Mesothelial cell of epicardium (in vitro differentiated cells): ENCODE results near the gene DPP6. TPM values are rescaled to one million over a fixed set of nuclear protein-coding genes. Genes with fewer than 3 reads are reported as not detected.

ENCODE experiments used
- DNase-seq, 2 experiments: peaks; one replicate each; pipeline ENCODE4 v3.0.0; 2021; ENCODE audit warnings: low spot score in 2 of 2; ENCODE audit not compliant: unreplicated experiment in 2 of 2
- H3K27ac Mint-ChIP-seq: 2 replicates; pipeline ENCODE4 v1.8.0; 2021; ENCODE audit warnings: mixed read lengths
- H3K27me3 Mint-ChIP-seq: 2 replicates; pipeline ENCODE4 v1.8.0; 2021; ENCODE audit warnings: low read depth, mixed read lengths
- H3K36me3 Mint-ChIP-seq: 2 replicates; pipeline ENCODE4 v1.8.0; 2021; ENCODE audit warnings: mixed read lengths
- H3K4me1 Mint-ChIP-seq: 2 replicates; pipeline ENCODE4 v1.8.0; 2021; ENCODE audit warnings: mixed read lengths
- H3K4me3 Mint-ChIP-seq: 2 replicates; pipeline ENCODE4 v1.8.0; 2021; ENCODE audit warnings: mild to moderate bottlenecking, moderate library complexity, mixed read lengths
- H3K9me3 Mint-ChIP-seq: 2 replicates; pipeline ENCODE4 v1.8.0; 2021; ENCODE audit warnings: mixed read lengths
- total RNA-seq: library from RNA; stranded (reverse); gene quantifications from 3 replicates; pipeline ENCODE4 v1.2.1, GENCODE V29; 2021
- TF ChIP-seq, protein P1 (sequence below): fragments of 200-600 bp; sonication (generic); IDR thresholded peaks from one replicate; pipeline ENCODE4 v1.5.0; 2021; ENCODE audit warnings: antibody characterized with exemption; ENCODE audit not compliant: unreplicated experiment

DPP6 gene
- total RNA-seq, 1 donor from 2014 or later, result 0.09 TPM

DNA sequence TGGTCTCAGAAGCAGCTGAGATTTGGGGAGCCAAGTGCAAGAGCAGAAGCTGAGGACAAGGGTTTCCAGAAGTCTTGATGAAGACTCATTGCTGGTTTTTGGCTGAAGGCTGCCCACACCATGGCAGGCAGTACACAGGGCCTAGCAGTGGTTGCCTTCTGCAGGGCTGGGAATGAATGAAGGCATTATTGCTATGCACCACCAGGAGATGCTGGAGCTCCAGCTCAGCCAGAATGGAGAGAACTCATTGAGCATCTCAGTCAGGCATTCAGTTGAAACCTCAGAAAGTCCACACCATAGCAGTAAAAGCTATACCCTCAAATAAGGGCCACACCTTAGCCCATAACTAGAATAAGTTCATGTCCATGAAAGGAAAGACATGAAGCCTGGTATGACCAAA, 190.5 kb downstream of the DPP6 start:
- TF ChIP-seq, protein P1, sequence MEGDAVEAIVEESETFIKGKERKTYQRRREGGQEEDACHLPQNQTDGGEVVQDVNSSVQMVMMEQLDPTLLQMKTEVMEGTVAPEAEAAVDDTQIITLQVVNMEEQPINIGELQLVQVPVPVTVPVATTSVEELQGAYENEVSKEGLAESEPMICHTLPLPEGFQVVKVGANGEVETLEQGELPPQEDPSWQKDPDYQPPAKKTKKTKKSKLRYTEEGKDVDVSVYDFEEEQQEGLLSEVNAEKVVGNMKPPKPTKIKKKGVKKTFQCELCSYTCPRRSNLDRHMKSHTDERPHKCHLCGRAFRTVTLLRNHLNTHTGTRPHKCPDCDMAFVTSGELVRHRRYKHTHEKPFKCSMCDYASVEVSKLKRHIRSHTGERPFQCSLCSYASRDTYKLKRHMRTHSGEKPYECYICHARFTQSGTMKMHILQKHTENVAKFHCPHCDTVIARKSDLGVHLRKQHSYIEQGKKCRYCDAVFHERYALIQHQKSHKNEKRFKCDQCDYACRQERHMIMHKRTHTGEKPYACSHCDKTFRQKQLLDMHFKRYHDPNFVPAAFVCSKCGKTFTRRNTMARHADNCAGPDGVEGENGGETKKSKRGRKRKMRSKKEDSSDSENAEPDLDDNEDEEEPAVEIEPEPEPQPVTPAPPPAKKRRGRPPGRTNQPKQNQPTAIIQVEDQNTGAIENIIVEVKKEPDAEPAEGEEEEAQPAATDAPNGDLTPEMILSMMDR, result no peak
- peaks cover 40% of the 10 kb centered on the region for H3K9me3 Mint-ChIP-seq
- DNase-seq, result no peak
- no peaks in the 10 kb centered on the region for H3K36me3 Mint-ChIP-seq
- no peaks in the 10 kb centered on the region for H3K4me1 Mint-ChIP-seq
- no peak overlapping the region for H3K27ac Mint-ChIP-seq
- no peaks in the 10 kb centered on the region for H3K27me3 Mint-ChIP-seq
- no peak overlapping the region for H3K4me3 Mint-ChIP-seq

DNA sequence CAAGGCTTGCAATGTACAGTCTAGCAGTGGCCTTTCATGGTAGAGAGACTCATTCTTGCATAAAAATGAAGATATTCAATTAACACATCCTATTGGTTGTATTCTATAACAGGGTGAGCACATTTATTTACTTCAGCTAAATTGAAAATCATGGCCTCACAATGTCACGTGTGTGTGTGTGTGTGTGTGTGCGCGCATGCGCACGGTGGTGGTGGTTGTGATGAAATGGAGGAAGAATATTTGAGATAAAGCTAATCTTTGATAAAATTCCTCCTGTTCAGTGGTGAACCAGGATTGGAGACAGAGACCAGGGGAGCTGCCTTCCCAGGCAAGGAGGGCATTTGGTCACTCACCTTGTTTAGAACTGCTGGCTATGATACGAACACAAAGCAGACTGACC, 199.8 kb downstream of the DPP6 start:
- H3K27ac Mint-ChIP-seq, result no peak overlapping the region
- peaks cover 7% of the 10 kb centered on the region for H3K9me3 Mint-ChIP-seq
- TF ChIP-seq, protein P1, result no peak
- peaks cover 12% of the 10 kb centered on the region for H3K27me3 Mint-ChIP-seq
- no peak for DNase-seq
- H3K4me3 Mint-ChIP-seq, result no peak overlapping the region
- no peaks in the 10 kb centered on the region for H3K36me3 Mint-ChIP-seq
- H3K4me1 Mint-ChIP-seq, result no peaks in the 10 kb centered on the region

DNA sequence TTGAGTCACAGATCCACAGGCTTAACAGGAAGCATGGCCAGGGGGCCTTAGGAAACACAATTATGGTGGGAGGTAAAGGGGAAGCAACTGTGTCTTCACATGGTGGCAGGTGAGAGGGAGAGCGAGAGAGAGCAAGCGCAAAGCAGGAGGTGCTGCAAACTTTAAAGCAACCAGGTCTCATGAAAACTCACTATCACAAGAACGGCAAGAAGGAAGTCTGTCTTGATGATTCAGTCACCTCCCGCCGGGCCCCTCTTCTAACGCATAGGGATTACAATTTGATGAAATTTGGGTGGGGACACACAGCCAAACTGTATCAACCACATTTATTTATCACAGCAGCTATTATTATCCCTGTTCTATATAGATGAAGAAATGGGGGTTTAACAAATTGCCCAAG, 201.6 kb downstream of the DPP6 start:
- DNase-seq, result no peak
- Mint-ChIP-seq H3K4me3 (no peak overlapping the region), H3K9me3 (peaks cover 3% of the 10 kb centered on the region), H3K27ac (no peak overlapping the region), H3K27me3 (peaks cover 12% of the 10 kb centered on the region), H3K36me3 (no peaks in the 10 kb centered on the region), H3K4me1 (no peaks in the 10 kb centered on the region)
- TF ChIP-seq, protein P1, result no peak

DNA sequence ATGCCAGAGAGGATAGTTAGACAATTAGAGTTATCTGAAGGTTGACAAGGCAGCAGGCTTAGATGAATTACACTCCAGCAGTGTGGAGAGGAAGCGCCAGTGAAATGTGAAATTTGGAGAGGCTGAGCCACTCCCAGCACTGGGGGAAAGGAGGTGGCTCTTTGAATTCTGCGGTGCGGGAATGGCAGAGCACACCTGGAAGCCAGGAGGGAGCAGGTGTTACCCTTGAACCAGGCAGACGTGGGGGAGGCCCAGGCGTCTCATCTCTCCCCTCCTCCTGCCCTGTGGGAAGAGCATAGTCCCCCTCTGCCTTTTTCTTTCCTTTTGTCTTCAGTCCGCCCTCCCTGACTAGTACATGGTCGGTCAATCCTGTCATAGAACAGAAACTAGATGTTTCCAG, 203.1 kb downstream of the DPP6 start:
- Mint-ChIP-seq H3K27me3 (peaks cover 12% of the 10 kb centered on the region), H3K4me3 (no peak overlapping the region), H3K4me1 (peaks cover 3% of the 10 kb centered on the region), H3K36me3 (no peaks in the 10 kb centered on the region), H3K27ac (no peak overlapping the region), H3K9me3 (peaks cover 3% of the 10 kb centered on the region)
- TF ChIP-seq, protein P1, result no peak
- DNase-seq, result no peak

DNA sequence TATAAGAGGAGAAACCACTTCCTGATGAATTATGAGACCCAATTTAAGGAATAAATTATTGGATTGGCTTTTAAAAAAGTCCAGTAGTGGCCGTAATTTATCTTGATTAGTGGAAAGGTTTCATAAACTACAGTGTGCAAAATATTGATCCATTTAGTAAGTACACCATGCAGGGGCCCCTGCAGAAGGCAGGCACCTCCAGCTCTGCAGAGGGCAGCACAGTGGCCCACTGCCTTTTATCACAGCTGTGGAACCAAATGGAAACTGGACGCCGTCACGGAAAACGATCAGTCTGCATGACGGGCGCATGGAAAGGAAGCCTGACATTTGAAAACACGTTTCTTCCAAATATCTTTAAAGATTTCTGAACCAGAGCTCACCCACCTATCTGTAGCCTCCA, 204.0 kb downstream of the DPP6 start:
- no peaks in the 10 kb centered on the region for H3K36me3 Mint-ChIP-seq

More for the DNA sequence above, 204.0 kb downstream of the DPP6 start:
- TF ChIP-seq, protein P1, result no peak
- H3K4me3 Mint-ChIP-seq, result no peak overlapping the region
- no peak for DNase-seq
- no peak overlapping the region for H3K27ac Mint-ChIP-seq
- peaks cover 12% of the 10 kb centered on the region for H3K27me3 Mint-ChIP-seq
- peaks cover 3% of the 10 kb centered on the region for H3K4me1 Mint-ChIP-seq
- H3K9me3 Mint-ChIP-seq, result no peaks in the 10 kb centered on the region
